Anterior cingulate cortex (tissue), 58 donors: ENCODE measurements around the gene ACADSB.

Source experiments
- DNase-seq, 58 donors: peaks; one replicate each; lab custom pipeline; 2025; lab: John Stamatoyannopoulos, UW

Gene ACADSB

GRCh38 chr10:123035467-123036086 lies 26.8 kb downstream of the ACADSB start:
- no peak for DNase-seq

DNA sequence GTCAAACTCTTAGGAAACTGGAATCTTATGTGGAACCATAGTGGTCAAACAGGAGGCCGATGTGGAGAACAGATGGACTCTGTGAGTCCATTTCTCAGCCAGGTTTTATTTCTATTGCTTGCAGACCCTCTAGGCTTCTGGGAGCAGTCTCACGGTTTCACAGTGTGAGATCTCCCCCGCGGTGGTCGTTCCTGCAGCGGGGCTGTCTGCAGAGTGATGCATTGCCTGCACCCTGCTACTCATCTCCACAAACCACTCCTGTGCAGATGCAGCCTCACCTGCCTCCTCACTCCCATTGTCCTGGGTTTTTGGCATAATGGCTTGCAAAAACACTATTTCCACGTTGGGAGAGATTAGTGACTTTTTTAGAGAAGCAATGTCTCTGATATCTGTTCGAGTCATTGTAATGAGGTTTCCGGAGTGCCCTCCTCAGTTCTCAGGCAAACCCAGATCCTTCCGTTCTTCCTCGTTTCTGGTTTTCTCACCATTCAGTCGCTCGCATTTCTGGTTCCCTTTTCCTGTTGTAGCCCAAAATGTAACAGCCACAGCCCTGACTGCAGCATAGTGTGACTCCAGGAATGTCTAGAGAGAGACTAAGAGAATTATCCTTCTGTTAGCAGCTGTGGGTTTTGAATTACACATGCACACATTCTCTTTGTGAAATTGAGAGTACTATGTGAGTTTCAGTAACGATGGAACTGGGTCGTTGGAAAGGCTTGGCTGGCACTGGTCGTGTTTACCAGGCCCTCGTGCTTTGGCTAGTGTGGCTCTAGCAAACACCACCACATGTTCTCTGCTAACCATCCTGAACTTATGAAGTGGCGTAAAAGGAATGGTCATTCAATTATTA lies 30.2 kb downstream of the ACADSB start:
- peak in 4 of 58 donors; percentile 1 to 3 (median 2) for DNase-seq

DNA sequence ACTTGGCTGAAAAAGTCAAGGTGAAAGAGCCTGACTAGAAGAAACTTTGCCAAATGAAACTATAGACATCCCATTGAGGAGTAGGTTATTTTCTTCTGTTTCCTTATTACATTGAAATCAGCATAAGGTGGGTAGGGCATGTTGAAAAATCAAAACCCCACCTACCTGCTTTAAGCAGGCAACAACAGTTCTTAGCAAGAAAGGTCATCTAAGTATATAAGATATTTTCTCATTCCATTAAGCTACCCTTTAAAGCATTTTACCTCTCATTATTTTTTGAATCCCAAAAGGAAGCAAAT lies 30.8 kb downstream of the ACADSB start:
- DNase-seq = no peak

DNA sequence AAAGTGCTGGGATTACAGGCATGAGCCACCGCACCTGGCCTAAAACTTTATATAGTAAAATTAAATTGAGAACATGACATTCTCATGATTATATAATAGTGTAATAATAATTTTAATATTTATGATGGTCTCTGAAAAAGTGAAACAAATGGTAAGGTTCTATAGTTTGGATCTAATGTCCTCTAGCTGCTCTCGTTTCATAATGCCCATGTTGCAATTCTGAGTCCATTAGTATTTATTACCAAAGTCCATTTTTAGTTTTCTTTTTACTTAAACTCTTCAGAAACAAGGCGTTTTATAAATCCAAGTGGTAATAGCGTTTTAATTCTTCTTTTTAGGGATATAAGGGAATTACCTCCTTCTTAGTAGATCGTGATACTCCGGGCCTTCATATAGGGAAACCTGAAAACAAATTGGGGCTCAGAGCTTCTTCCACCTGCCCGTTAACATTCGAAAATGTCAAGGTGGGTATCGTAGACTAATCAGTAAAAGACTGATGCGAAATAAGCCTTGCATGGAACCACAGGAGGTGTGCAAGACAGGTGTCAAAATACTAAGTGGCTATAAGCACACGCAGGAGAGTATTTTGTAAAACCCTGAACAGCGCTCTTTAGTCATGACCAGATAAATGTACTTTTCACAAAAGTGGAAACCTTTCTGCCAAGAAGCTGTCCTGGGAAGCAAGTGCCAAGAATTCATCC lies 34.1 kb downstream of the ACADSB start:
- no peak for DNase-seq

GRCh38 chr10:123043409-123043925 lies 34.7 kb downstream of the ACADSB start:
- peak in 50 of 58 donors; percentile 1 to 83 (median 35) for DNase-seq

GRCh38 chr10:123044391-123044790 lies 35.6 kb downstream of the ACADSB start:
- DNase-seq = peak in 1 of 58 donors; percentile 15

- no peak for DNase-seq
Observed at GRCh38 chr10:123045961-123046731, 37.3 kb downstream of the ACADSB start.

GRCh38 chr10:123057968-123058367 lies 49.2 kb downstream of the ACADSB start:
- no peak for DNase-seq

DNA sequence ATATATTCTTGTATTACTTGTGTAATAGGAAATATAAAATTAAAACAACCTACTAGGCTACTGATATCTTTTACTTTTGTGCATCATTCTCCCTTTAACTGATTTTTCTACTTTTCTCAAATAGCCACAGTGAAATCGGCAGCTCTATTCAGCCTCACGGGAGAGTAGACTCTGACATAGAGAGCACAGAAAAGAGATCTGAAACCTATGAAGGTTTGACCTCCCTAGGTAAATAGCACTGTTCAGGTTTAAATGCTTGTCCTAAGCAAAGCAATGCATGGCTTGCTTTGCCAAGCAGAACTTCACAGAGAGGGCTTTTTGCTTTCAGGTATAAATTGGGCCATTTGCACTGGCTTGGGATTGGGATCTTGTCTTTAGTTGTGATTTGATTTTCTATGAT lies 53.1 kb downstream of the ACADSB start:
- no peak for DNase-seq

DNA sequence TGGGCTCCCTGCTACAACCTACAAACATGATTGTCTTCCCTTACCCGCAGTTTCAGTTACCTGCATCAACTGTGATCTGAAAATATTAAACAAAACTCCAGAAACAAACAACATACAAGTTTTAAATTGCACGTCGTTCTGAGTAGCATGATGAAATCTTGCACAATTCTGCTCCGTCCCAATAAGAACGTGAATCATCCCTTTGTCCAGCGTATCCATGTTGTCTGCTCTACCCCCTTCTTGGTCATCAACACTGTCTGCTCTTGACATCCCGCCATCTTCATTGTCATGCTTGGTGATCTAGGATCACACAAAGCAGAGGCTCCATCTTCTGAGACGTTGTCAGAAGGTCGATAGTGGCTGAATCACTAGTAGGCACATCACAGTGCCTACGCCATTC lies 53.9 kb downstream of the ACADSB start:
- DNase-seq = no peak

GRCh38 chr10:123068087-123068853 lies 59.5 kb downstream of the ACADSB start:
- DNase-seq = no peak

DNA sequence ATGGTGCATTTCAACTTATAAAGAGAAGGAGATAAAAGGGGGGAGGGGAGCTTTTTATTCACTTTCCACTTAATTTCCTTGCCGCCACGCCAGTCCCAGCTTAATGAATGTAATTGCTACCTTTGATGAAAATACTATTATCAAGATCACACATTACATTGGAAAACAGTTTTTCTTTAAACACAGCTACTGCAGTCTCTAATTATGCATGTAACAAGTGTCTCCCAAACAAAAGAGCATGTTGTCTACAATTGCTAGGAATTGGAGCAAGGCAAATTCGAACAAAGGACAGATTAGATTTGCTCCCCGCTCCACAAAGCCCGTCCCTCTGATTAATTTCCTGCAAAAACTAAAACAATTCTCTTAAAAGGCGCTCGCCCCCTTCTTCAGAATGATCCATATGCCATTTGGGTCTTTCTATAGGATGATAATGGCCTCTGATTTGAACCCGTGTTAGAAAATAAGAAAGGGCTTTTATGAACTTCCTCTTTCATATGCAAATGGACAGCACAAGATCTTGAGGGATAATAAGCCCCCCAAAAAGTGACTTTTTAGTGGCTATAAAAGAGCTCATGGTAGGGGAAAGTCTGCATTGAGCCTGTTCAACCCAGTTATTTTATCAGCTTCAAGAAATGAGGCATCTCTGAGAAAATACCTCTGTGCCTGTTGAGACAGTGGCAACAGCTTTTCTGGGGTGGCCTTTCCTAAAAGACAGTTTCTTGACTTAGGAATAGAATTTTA lies 60.6 kb downstream of the ACADSB start:
- peak in 3 of 58 donors; percentile 2 to 28 (median 3) for DNase-seq

DNA sequence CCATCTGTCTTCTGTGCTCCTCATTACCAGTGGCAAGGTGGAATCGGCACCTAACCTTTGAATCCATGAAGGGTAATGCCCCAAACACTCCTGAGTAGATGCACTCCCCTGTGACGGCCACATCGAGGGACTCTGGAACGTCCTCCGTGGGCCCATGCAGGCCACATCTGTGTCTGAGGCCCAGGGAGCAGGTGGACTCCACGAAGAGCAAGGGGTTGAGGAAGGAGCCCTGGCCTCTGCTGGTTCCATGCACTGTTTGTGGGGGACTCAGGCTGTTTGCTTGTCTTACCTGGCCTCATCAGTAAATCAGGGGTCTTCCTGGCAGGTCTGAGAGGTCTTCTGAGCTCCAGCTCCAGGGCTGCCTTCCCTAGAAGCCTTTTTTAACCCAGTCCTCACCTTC lies 64.4 kb downstream of the ACADSB start:
- no peak for DNase-seq

- no peak for DNase-seq
Observed at GRCh38 chr10:123074215-123074614, 65.4 kb downstream of the ACADSB start.

DNA sequence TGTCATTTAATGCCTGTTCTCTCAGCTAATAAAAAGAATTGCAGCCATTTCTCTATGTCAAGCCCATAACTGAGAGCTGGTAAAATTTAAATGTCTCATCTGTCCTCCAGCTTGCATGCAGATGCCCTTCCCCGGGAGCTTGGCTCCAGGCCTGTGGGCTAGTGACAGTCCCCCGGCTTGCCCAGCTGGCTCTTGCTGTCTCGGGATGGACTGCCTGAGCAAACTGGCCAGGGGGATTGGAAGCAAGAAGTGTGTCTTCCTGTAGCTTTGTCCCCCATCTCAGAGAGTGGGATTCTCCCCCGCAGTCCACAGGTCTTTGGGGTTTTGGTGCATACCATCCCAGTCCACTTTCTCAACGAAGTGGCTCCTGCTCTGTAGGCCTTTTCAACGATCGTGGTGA lies 73.1 kb downstream of the ACADSB start:
- DNase-seq = no peak

DNA sequence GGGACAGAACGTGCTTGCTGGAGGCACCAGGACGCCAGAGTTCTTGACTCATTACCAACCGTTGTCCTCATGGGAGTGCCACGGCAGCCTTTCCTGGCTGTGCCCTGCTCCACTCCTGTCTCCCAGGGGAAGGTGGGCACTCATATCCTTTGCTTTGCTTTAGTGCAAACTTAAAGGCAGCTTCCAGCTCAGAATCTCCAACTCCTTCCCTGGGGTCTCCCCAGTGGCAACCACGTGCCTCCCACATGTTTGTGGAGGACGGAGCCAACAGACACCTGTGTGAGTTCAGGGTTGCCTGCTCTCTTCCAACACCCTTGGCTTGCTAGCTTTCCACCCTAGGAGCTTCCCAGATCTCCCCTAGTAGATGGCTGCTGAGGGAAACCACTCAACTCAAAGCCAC lies 75.0 kb downstream of the ACADSB start:
- no peak for DNase-seq

DNA sequence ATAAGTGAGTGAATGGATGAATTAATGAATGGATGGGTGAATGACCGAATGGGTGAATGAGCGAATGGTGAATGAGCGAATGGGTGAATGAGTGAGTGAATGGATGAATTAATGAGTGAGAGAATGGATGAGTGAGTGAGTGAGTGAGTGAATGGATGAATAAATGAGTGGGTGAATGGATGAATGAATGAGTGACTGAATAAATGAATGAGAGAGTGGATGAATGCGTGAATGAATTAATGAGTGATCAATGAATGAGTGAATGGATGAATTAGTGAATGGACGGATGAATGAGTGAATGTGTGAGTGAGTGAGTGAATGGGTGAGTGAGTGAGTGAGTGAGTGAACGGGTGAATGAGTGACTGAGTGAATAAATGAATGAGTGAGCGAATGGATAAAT lies 77.5 kb downstream of the ACADSB start:
- no peak for DNase-seq

DNA sequence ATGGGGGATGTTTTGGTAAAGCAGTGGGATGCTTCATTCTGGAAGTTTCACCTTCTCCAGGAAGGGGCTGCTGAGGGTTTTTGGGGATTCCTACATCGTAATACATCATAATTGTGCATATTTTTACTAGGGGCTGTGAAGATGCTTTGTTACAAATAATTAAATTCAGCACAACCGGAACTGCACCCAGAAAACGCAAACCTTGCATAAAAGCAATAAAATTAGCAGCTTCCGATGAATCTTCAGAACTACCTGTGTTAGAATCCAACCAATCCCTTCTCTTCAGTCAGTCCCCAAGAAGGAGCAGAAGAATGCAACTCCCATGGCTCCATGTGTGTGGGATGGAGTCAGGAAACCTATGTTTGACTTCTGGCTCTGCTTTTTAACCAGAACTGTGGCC lies 78.5 kb downstream of the ACADSB start:
- no peak for DNase-seq

GRCh38 chr10:123087786-123088185 lies 79.0 kb downstream of the ACADSB start:
- no peak for DNase-seq
